Common myeloid progenitor, CD34-positive (primary cell): Measurements from ENCODE around the gene RBMS1.
A peak's percentile ranks its signal among the peaks of the same experiment; 100 is the strongest.

Source experiments
- CTCF ChIA-PET: fragments of 350-600 bp; sonication (Branson Sonifier 250); formaldehyde crosslinking; loops from one replicate; lab custom pipeline; 2021; ENCODE audit warnings: antibody characterized with exemption; lab: Charles Lee
- POLR2A ChIA-PET: fragments of 350-600 bp; sonication (Branson Sonifier 250); formaldehyde crosslinking; loops from one replicate; lab custom pipeline; 2021; ENCODE audit warnings: antibody characterized with exemption; lab: Charles Lee
- DNase-seq, 3 donors: peaks; one replicate each; pipeline versions ENCODE4 v3.0.0 to v3.0.0-alpha.2; 2013
- H3K27ac ChIP-seq, 2 experiments: 1 replicate in 1 of 2; 2 replicates in 1 of 2; pipeline ENCODE4 v1.7.0; 2013; ENCODE audit warnings: inconsistent platforms in 2 of 2, low read length in 2 of 2, mild to moderate bottlenecking in 2 of 2, low read depth in 1 of 2, moderate library complexity in 1 of 2; ENCODE audit not compliant: severe bottlenecking in 2 of 2, insufficient read depth in 1 of 2, poor library complexity in 1 of 2
- H3K27me3 ChIP-seq, 5 experiments: replicated peaks in 2 of 5; 1 replicate in 3 of 5; 2 replicates in 2 of 5; pipeline versions ENCODE4 v1.6.1 to v1.7.0; 2013; ENCODE audit warnings: low read length in 4 of 5, mild to moderate bottlenecking in 2 of 5, moderate library complexity in 2 of 5, inconsistent platforms in 1 of 5; ENCODE audit not compliant: insufficient read depth in 5 of 5, control insufficient read depth in 4 of 5
- H3K36me3 ChIP-seq, 4 experiments: 1 replicate in 2 of 4; 2 replicates in 2 of 4; pipeline versions ENCODE4 v1.6.1 to v1.7.0; 2013; ENCODE audit warnings: low read length in 3 of 4, control low read depth in 1 of 4, mild to moderate bottlenecking in 1 of 4; ENCODE audit not compliant: control insufficient read depth in 4 of 4, insufficient read depth in 4 of 4
- H3K4me1 ChIP-seq, 4 experiments: 1 replicate in 3 of 4; 2 replicates in 1 of 4; pipeline versions ENCODE4 v1.6.1 to v1.7.1; 2013; ENCODE audit warnings: low read length in 3 of 4, mild to moderate bottlenecking in 3 of 4, control low read depth in 1 of 4, inconsistent platforms in 1 of 4, moderate library complexity in 1 of 4; ENCODE audit not compliant: control insufficient read depth in 4 of 4, insufficient read depth in 4 of 4; ENCODE audit errors: control extremely low read depth in 1 of 4
- H3K4me3 ChIP-seq, 7 experiments: 1 replicate in 4 of 7; 2 replicates in 3 of 7; pipeline versions ENCODE4 v1.5.1 to v1.7.0; 2013; ENCODE audit warnings: mild to moderate bottlenecking in 7 of 7, low read length in 6 of 7, moderate library complexity in 6 of 7, inconsistent platforms in 2 of 7, low read depth in 2 of 7, control low read depth in 1 of 7; ENCODE audit not compliant: insufficient read depth in 4 of 7, control insufficient read depth in 1 of 7; ENCODE audit errors: extremely low read depth in 1 of 7
- H3K9me3 ChIP-seq, 5 experiments: 1 replicate in 4 of 5; 2 replicates in 1 of 5; pipeline versions ENCODE4 v1.6.1 to v1.7.1; 2013; ENCODE audit warnings: low read length in 4 of 5, mild to moderate bottlenecking in 2 of 5, inconsistent platforms in 1 of 5, low read depth in 1 of 5, moderate library complexity in 1 of 5; ENCODE audit not compliant: control insufficient read depth in 4 of 5, insufficient read depth in 2 of 5; ENCODE audit errors: control extremely low read depth in 1 of 5
- WGBS: methylation state at CpG from one replicate; pipeline ENCODE4 v1.1.5; 2013; ENCODE audit not compliant: insufficient coverage; 5-methylcytosine and 5-hydroxymethylcytosine counted together

The RBMS1 gene

GRCh38 chr2:160408173-160408958 lies 85.2 kb downstream of the RBMS1 start:
- H3K9me3 ChIP-seq: no peaks in the 10 kb centered on the region
- H3K4me1 ChIP-seq: peaks cover 26 to 49% (median 38%) of the 10 kb centered on the region in 4 experiments
- H3K27ac ChIP-seq: no peak overlapping the region
- peaks cover 0 to 2% (median 0%) of the 10 kb centered on the region in 4 experiments for H3K36me3 ChIP-seq
- 68% methylated on average over 32 of the region's 34 CpGs for WGBS
- peak overlapping the region in 6 of 7 experiments; percentile 33 to 88 (median 71) for H3K4me3 ChIP-seq
- H3K27me3 ChIP-seq: no peaks in the 10 kb centered on the region
- no peak for DNase-seq
- CTCF ChIA-PET: interaction anchor here (1.1 kb wide), 1 partner anchor 86 kb away, joined by 3 read pairs; no protein-coding TSS in a partner anchor
- POLR2A ChIA-PET: interaction anchor here (0.5 kb wide), 1 partner anchor 701 kb away, joined by 3 read pairs; no protein-coding TSS in a partner anchor

- Histone ChIP-seq H3K4me3 (peak overlapping the region; percentile 75 to 88 (median 84)), H3K9me3 (no peaks in the 10 kb centered on the region), H3K4me1 (peaks cover 26 to 52% (median 38%) of the 10 kb centered on the region in 4 experiments), H3K27ac (peak overlapping the region; percentile 56 to 75), H3K27me3 (no peaks in the 10 kb centered on the region), H3K36me3 (peaks cover 0 to 2% (median 0%) of the 10 kb centered on the region in 4 experiments)
- DNase-seq: peak; percentile 65 to 84 (median 76)
- ChIA-PET CTCF (interaction anchor here (0.6 to 1.1 kb wide), 3 partner anchors 25 to 511 kb away, joined by 3 read pairs; no protein-coding TSS in a partner anchor), POLR2A (interaction anchor here (0.5 kb wide), 1 partner anchor 702 kb away, joined by 3 read pairs; no protein-coding TSS in a partner anchor)
- under 1% methylated on average over 86 of the region's 120 CpGs for WGBS
Observed at GRCh38 chr2:160407393-160408172, 86.0 kb downstream of the RBMS1 start.

GRCh38 chr2:160406591-160407392 lies 86.8 kb downstream of the RBMS1 start:
- H3K4me3 ChIP-seq: peak overlapping the region; percentile 75 to 88 (median 84)
- ChIA-PET CTCF (interaction anchor here (0.6 to 1.7 kb wide), 9 partner anchors 11 to 1904 kb away, joined by 3 to 4 read pairs (median 3); no protein-coding TSS in a partner anchor), POLR2A (no interaction called here)
- H3K27ac ChIP-seq: peak overlapping the region; percentile 56 to 75
- WGBS: under 1% methylated on average over 30 of the region's 39 CpGs
- peak; percentile 79 to 96 (median 94) for DNase-seq
- peaks cover 24 to 54% (median 37%) of the 10 kb centered on the region in 4 experiments for H3K4me1 ChIP-seq
- no peaks in the 10 kb centered on the region for H3K27me3 ChIP-seq
- H3K9me3 ChIP-seq: no peaks in the 10 kb centered on the region
- peaks cover 0 to 2% (median 0%) of the 10 kb centered on the region in 4 experiments for H3K36me3 ChIP-seq

DNA sequence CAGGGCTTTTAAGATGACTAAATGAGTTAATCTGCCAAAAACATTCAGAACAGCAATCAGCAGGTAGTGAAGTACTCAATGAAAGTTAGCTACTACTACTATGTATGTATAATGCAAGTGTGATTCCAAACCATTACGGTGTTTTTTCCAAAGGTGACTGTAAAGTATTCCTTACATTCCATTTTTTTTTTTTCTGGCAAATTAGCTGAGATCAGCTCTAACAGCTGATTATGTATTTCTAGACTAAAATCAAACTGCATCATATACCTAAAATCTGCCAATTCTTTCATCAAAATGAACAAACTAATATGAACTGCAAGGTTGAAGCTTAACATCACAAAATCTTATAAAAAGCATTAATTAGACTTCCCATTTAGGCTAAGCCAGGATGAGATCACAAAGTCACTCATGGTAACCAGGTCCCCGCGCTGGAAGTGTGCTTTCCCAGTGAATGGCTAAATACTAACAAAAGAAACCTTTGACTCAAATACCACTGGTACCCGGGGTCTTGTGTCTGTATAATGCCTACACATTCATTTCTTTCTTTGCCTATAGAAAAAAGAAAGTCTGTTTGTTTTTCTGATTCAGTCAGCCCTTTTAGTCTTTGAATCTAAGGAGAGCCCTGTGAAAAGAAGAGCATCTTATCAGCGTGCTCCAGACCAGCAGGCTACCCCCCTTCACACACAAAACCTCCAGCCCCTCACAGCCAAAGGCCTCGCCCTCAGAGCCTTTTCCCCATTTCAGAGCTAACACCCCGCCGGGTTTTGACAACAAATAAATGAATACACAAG lies 88.3 kb downstream of the RBMS1 start:
- POLR2A ChIA-PET: interaction anchor here (0.6 kb wide), 2 partner anchors 27 to 800 kb away, joined by 3 read pairs; no protein-coding TSS in a partner anchor
- peak overlapping the region in 1 of 2 experiments; percentile 75 for H3K27ac ChIP-seq

DNA sequence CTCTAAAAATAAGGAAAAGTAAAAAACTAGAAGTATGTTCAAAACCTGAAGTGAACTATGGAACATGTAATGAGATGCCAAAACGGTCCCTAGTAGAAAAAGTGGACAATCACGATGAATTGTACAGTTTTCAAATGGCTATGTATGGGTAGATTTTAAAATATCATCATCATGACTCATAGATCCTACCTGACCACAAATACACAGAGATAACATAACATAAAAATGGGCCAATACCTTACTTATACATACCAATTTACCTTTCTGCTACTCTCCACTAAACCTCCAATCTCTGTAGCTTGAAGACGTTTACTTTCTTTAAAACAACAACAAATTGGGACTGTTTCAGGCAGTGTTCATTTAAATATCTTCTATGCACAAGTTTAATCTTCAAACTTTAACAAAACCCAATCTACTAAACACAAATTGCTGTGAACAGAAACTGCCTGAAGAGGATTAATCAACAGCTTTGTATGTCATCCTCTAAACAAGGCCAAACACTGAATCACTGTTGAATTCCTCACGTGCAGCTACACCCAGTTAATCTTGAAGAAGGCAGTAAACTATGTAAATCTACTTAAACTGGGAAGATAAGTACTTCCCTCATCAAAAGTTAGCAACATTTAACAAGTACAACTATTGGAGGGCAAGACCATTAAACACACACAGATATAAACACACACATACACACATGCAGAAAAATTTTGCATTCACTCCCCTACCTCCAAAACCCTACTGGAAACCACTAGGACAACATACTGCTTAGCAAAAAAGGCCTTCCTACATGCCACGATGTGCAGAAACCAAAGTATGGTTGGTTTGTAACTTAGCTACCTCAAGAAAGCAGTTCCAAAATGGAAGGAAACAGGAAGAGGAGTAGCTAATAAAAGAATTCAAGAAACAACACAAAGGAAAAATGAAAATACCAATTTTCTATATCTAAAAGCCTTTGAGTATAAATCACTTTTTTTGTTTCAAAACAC lies 90.3 kb downstream of the RBMS1 start:
- Histone ChIP-seq H3K27me3 (no peaks in the 10 kb centered on the region), H3K36me3 (peaks cover 0 to 2% (median 0%) of the 10 kb centered on the region in 4 experiments), H3K27ac (no peak overlapping the region), H3K4me3 (no peak overlapping the region), H3K9me3 (no peaks in the 10 kb centered on the region), H3K4me1 (peaks cover 18 to 55% (median 23%) of the 10 kb centered on the region in 4 experiments)
- no peak for DNase-seq
- ChIA-PET CTCF (interaction anchor here (1.7 to 1.8 kb wide), 4 partner anchors 10 to 50 kb away, joined by 4 to 6 read pairs (median 6); no protein-coding TSS in a partner anchor), POLR2A (no interaction called here)
- 100% methylated on average over 2 of the region's 5 CpGs for WGBS

More for the DNA sequence above, 88.3 kb downstream of the RBMS1 start:
- H3K4me3 ChIP-seq: peak overlapping the region in 3 of 7 experiments; percentile 6 to 85 (median 7)
- CTCF ChIA-PET: interaction anchor here (1.0 to 1.8 kb wide), 8 partner anchors 13 to 563 kb away, joined by 3 to 5 read pairs (median 4); no protein-coding TSS in a partner anchor
- peaks cover 0 to 2% (median 0%) of the 10 kb centered on the region in 4 experiments for H3K36me3 ChIP-seq
- 65% methylated on average over 4 of the region's 8 CpGs for WGBS
- H3K9me3 ChIP-seq: no peaks in the 10 kb centered on the region
- peaks cover 19 to 56% (median 27%) of the 10 kb centered on the region in 4 experiments for H3K4me1 ChIP-seq
- DNase-seq: peak in 2 of 3 donors; percentile 66 to 77
- H3K27me3 ChIP-seq: no peaks in the 10 kb centered on the region
